Spinal cord (tissue), 10 donors: ENCODE data around the gene DAND5. TPM values are rescaled to one million over a fixed set of nuclear protein-coding genes. Genes with fewer than 3 reads are reported as not detected.
"Not testable (repeated sequence)": the region's sequence is repeated elsewhere in the genome, so short reads cannot be mapped to it uniquely, and the experiment has no call there.

Experiments used
- DNase-seq, 6 donors: peaks; one replicate each; pipeline versions ENCODE4 v3.0.0 to v3.0.0-alpha.2; 2013 to 2015; ENCODE audit warnings: low spot score in 6 of 6, low read depth in 4 of 6
- H3K27ac ChIP-seq: one replicate; pipeline ENCODE4 v1.5.1; 2013; ENCODE audit warnings: low read depth, low read length, control low read depth
- H3K27me3 ChIP-seq: one replicate; pipeline ENCODE4 v1.6.1; 2013; ENCODE audit warnings: low read length; ENCODE audit not compliant: control insufficient read depth, insufficient read depth
- H3K36me3 ChIP-seq: one replicate; pipeline ENCODE4 v1.6.1; 2013; ENCODE audit warnings: low read length; ENCODE audit not compliant: control insufficient read depth, insufficient read depth
- H3K4me1 ChIP-seq: one replicate; pipeline ENCODE4 v1.6.1; 2013; ENCODE audit warnings: low read length; ENCODE audit not compliant: control insufficient read depth, insufficient read depth
- H3K4me3 ChIP-seq: one replicate; pipeline ENCODE4 v1.5.1; 2013; ENCODE audit warnings: low read depth, low read length, control low read depth
- H3K9me3 ChIP-seq: one replicate; pipeline ENCODE4 v1.6.1; 2013; ENCODE audit warnings: low read length; ENCODE audit not compliant: control insufficient read depth, insufficient read depth
- WGBS: methylation state at CpG from one replicate; pipeline ENCODE4 v1.1.5; 2013; ENCODE audit warnings: missing lambda C conversion rate; ENCODE audit not compliant: insufficient coverage; 5-methylcytosine and 5-hydroxymethylcytosine counted together
- polyA plus RNA-seq, 2 donors: library from polyadenylated mRNA; unstranded; fragments of 120-200 nt; gene quantifications; one replicate each; pipeline ENCODE4 v1.2.1, GENCODE V29; 2013; ENCODE audit not compliant: insufficient read length in 2 of 2
- total RNA-seq, 2 donors: library from RNA; depleted of rRNA in 1 of 2; stranded (reverse); fragments of 120-200 nt in 1 of 2; fragments of >200 nt in 1 of 2; gene quantifications; one replicate each; pipeline versions ENCODE4 v1.2.3 to v1.2.4, GENCODE V29; 2013 to 2014
- donor health status: healthy.

Gene DAND5
- total and polyA plus RNA-seq, 4 donors: 0.28 to 0.49 (median 0.44) TPM; not detected in 1

DNA sequence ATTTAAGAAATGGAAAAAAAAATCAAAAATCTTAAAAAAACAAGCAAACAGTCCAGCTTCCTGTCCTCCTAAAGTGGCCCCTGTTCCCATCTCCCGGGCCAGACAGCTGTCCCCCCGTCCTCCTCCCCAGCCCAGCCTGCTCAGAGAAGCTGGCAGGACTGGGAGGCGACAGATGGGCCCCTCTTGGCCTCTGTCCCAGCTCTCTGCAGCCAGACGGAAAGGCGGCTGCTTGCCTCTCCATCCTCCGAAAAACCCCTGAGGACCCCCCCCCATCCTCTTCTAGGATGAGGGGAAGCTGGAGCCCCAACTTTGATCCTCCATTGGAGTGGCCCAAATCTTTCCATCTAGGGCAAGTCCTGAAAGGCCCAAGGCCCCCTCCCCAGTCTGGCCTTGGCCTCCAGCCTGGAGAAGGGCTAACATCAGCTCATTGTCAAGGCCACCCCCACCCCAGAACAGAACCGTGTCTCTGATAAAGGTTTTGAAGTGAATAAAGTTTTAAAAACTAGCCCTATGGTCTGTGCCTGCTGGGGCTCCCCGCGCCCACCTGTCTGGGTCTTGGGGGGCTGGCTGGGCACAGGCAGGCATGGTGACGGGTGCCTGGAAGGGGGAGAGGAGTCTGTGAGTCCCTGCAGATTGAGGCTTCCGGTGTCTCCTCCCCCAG is 16.1 kb upstream of the DAND5 start:
- Histone ChIP-seq H3K4me3 (no peak overlapping the region), H3K36me3 (peaks cover 68% of the 10 kb centered on the region), H3K9me3 (no peaks in the 10 kb centered on the region), H3K27me3 (no peaks in the 10 kb centered on the region), H3K27ac (peak overlapping the region; percentile 74), H3K4me1 (peaks cover 49% of the 10 kb centered on the region)
- peak in 2 of 6 donors; percentile 79 to 96 for DNase-seq
- WGBS: 30% methylated on average over 5 of the region's 11 CpGs

DNA sequence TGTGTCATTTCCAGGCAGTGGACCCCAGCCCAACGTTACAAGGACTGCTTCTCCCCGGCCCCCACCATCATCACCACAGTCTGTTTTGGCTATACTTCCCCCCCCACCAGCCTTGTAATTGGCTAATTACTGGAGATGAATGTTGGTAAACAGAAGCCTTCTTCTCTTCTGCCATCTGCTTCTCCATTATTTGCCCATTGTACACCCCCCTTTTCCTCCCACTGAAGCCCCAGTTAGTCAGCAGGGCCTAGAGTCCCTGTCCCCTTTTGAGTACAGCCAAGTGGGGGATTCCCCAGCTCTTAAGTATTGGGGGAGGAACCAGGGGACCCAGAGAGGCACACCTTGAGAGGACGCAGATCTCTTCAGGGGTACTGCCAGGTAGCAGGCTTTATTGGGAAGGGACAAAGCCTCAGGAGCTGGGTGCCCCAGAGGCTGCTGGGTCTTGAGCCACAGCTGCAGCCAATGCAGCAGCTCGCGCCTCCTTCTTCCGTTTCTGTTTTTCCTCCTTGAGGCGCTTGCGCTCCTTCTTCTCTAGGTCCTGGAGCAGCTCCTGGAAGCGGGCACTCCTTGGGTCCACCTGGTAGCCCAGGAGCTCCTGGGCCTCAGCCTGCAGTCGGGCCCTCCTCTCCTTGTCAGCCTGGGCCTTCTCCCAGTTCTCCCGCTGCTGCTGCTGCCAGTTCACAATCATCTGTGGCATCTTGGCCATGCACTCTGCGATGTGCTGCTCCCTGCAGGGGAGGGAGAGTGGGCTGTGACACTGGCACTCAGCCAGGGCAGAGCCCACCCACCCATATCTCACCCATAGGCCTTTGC is 15.4 kb upstream of the DAND5 start:
- Histone ChIP-seq H3K4me3 (no peak overlapping the region), H3K9me3 (no peaks in the 10 kb centered on the region), H3K27me3 (no peaks in the 10 kb centered on the region), H3K27ac (peak overlapping the region; percentile 74), H3K36me3 (peaks cover 61% of the 10 kb centered on the region), H3K4me1 (peaks cover 49% of the 10 kb centered on the region)
- DNase-seq: peak in 2 of 6 donors; percentile 63 to 89
- 82% methylated on average over 8 of the region's 12 CpGs for WGBS

DNA sequence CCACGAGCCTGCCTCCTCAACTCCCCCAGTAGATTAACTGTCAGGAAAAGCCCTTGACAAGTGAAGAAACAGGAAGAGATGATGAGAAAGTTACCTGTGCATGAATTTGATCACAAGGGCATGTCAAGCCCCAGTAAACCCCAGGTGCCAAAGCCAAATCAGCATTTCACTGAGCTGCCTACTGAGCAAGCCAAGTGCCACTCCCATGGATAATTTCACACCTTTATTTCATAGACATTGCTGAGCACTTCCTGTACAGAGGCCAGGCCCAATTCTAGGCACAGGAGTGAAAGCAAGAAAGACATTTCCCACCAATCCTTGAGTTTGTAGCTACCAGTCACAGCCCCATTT is 14.8 kb upstream of the DAND5 start:
- no peak overlapping the region for H3K4me3 ChIP-seq
- no peak for DNase-seq
- no peaks in the 10 kb centered on the region for H3K27me3 ChIP-seq
- no peaks in the 10 kb centered on the region for H3K9me3 ChIP-seq
- H3K36me3 ChIP-seq: peaks cover 55% of the 10 kb centered on the region
- H3K27ac ChIP-seq: no peak overlapping the region
- peaks cover 49% of the 10 kb centered on the region for H3K4me1 ChIP-seq
- no CpG with 5 or more reads among the region's 1 CpG for WGBS

DNA sequence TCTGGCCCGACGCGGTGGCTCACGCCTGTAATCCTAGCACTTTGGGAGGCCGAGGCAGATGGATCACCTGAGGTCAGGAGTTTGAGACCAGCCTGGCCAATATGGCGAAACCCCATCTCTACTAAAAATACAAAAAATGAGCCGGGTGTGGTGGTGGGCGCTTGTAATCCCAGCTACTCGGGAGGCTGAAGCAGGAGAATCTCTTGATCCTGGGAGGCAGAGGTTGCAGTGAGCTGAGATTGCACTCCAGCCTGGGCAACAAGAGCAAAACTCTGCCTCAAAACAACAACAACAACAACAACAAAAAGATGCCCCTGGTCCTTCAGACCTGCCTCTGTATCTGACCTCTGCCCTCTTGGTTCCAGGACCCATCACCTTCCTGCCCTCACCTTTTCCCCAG is 13.8 kb upstream of the DAND5 start:
- peaks cover 49% of the 10 kb centered on the region for H3K4me1 ChIP-seq
- H3K27me3 ChIP-seq, DNase-seq, H3K27ac ChIP-seq, H3K4me3 ChIP-seq, H3K9me3 ChIP-seq: not testable (repeated sequence)
- 57% methylated on average over 1 of the region's 9 CpGs for WGBS
- peaks cover 45% of the 10 kb centered on the region for H3K36me3 ChIP-seq

DNA sequence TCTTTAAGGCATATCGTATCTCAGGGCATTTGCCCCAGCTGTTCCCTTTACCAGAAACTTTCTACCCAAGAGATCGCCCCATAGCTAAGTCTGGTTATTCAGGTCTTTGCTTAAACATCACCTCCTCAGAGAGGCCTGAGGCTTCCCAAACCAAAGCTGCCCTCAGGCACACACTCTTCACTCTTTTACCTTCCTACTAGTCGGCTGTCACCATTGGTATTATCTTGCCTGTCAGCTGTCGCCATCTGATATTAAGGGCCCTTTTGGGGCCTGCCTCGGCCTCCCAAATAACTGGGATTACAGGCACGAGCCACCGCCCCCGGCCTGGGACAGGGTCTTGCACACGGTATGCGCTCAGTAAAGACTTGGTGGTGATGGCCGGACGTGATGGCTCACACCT is 13.4 kb upstream of the DAND5 start:
- no peak for DNase-seq
- H3K4me1 ChIP-seq: peaks cover 49% of the 10 kb centered on the region

DNA sequence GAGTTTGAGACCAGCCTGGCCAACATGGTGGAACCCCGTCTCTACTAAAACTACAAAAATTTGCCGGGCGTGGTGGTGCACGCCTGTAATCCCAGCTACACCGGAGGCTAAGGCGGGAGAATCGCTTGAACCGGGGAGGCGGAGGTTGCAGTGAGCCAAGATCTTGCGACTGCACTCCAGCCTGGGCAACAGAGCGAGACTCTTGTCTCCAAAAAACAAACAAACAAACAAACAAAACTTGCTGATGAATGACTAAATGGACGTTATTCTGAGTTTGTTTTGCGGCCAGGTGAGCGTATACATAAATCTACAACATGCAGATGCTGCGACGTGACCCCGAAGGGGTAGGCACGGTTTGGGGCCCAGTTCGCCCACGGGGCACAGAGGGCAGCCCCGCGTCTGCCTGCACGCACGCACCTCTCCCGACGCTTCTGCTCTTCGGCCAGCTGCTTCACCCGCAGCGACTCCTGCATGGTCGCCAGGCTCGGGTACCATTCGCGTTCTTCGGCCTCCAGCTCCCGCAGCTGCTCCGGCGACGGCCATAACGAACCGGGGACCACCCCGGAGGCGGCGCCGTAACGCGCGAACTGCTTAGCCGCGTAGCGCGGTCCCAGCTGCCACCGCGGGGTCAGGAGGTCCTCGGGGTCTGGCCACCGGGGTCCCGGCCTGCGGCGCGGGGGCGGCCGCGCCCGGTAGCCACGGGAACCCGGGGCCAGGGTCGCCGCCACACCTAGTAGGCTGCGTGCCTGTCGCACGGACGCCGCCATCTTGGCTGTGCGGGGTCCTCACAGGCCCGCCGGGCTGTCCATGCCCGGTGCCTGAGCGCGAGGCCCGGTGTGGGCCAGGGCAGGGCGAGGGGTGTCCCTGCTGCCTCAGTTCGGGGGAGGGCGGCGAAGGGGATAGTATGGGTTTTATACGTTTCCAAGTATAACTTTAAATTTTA is 12.7 kb upstream of the DAND5 start, which contains the start of gene GADD45GIP1:
Gene GADD45GIP1 (minus strand): TSS at position 778 of the 943 bp plus-strand sequence. CDS start 11 bp downstream, at position 767.
- WGBS: 4% methylated on average over 77 of the region's 84 CpGs
- Histone ChIP-seq H3K36me3 (peaks cover 34% of the 10 kb centered on the region), H3K4me3 (peak within 1 kb of the TSS; percentile 72), H3K27ac (peak within 1 kb of the TSS; percentile 85), H3K27me3 (no peaks in the 10 kb centered on the region), H3K9me3 (no peaks in the 10 kb centered on the region), H3K4me1 (peaks cover 47% of the 10 kb centered on the region)
- peak in 3 of 6 donors; percentile 58 to 92 (median 91) for DNase-seq

More for the DNA sequence above, 13.4 kb upstream of the DAND5 start:
- Histone ChIP-seq H3K9me3 (no peaks in the 10 kb centered on the region), H3K4me3 (peak overlapping the region; percentile 72), H3K27ac (no peak overlapping the region), H3K27me3 (no peaks in the 10 kb centered on the region), H3K36me3 (peaks cover 41% of the 10 kb centered on the region)
- WGBS: 66% methylated on average over 12 of the region's 12 CpGs

DNA sequence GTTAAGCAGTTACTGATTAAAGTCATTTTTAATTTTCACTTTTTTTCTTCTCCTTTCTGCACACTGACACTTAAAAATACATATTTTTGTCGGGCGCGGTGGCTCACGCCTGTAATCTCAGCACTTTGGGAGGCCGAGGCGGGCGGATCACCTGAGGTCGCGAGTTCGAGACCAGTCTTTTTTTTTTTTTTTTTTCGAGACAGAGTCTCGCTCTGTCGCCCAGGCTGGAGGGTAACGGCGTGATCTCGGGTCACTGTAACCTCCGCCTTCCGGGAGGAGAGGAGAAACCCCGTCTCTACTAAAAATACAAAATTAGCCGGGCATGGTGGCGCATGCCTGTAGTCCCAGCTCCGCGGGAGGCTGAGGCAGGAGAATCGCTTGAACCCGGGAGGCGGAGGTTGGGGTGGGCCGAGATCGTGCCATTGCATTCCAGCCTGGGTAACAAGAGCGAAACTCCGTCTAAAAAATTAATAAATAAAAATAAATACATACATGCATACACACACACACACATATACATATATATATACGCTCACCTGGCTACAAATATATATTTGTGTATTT is 11.9 kb upstream of the DAND5 start:
- not testable (repeated sequence) for DNase-seq, H3K27me3 ChIP-seq, H3K9me3 ChIP-seq
- peaks cover 26% of the 10 kb centered on the region for H3K36me3 ChIP-seq
- peak overlapping the region; percentile 72 for H3K4me3 ChIP-seq
- H3K4me1 ChIP-seq: peaks cover 39% of the 10 kb centered on the region
- WGBS: 21% methylated on average over 13 of the region's 31 CpGs
- H3K27ac ChIP-seq: peak overlapping the region; percentile 85

DNA sequence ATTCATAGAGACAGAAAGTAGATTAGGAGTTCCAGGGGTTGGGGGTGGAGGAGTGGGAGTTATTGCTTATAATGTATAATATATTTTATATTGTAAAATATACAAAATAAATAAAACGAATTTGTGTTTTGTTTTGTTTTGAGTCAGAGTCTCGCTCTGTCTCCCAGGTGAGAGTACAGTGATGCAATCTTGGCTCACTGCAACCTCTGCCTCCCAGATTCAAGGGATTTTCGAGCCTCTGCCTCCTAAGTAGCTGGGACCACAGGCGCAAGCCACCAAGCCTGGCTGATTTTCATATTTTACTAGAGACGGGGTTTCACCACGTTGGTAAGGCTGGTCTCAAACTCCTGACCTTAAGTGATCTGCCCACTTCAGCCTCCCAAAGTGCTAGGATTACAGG is 9.9 kb upstream of the DAND5 start:
- H3K9me3 ChIP-seq: no peaks in the 10 kb centered on the region
- no peak overlapping the region for H3K27ac ChIP-seq
- H3K27me3 ChIP-seq: no peaks in the 10 kb centered on the region
- peaks cover 19% of the 10 kb centered on the region for H3K4me1 ChIP-seq
- no peak for DNase-seq
- peaks cover 6% of the 10 kb centered on the region for H3K36me3 ChIP-seq
- 77% methylated on average over 5 of the region's 6 CpGs for WGBS
- H3K4me3 ChIP-seq: no peak overlapping the region
